Testis (tissue), 2 donors: ENCODE results near the gene CACNA1D.

Source experiments
- CTCF ChIP-seq, 3 experiments: fragments of 450-650 bp in 2 of 3; fragments of 200-600 bp in 1 of 3; sonication (generic) in 1 of 3; IDR thresholded peaks; one replicate each; pipeline ENCODE4 v1.5.1; 2016 to 2019; ENCODE audit warnings: antibody characterized with exemption in 3 of 3, mild to moderate bottlenecking in 2 of 3, moderate library complexity in 1 of 3
- POLR2A ChIP-seq: fragments of 450-650 bp; IDR thresholded peaks from one replicate; pipeline ENCODE4 v1.6.1; 2017; ENCODE audit warnings: antibody characterized with exemption, mild to moderate bottlenecking, moderate library complexity

DNA sequence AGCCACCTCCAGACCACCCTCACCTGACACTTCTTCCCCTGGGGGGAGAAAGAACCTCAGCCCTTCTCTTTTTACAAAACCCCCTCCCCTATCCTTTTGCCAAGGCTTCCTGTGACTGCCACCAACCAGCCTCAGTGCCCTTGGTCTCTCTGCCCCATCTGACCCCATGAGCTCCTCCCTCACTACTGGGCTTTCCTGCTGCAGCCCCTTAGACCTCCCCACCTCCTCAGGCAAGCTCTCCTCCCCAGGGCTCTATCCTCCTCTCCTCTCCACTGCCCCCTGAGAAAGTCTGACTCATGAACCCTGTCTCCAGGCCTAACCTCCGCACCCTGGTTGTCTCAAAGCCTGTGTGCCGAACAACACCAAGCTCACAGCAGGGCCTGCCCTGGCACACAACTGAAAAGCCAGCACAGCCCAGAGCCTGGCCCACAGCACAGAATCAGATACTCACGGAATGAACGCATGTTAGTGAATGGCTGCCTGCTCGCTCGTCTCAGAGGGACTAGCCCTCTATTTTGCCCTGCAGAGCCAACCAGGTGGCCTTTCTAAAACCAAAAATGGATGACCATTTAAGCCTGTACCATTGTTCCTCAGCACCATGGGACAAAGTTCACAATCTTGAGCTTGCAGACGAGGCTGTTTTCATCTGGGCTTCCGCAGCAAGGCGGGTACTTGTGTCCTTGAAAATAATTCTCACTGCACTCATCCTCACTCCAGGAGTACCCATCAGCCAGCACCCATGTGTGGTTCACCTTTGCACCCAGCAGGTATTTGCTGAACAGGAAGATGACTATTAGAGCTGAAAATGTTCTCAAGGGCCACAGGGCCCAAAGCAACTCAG lies 350.1 kb downstream of the CACNA1D start:
- TF ChIP-seq CTCF (IDR thresholded peaks at IDR 0.05) = no peak
- TF ChIP-seq POLR2A = no peak
